GM12878 (cell line): ENCODE measurements around the gene AQP9. TPM values are rescaled to one million over a fixed set of nuclear protein-coding genes. Genes with fewer than 3 reads are reported as not detected.

Experiments
- ATAC-seq: fragments of 200-7000 bp; cut with Tn5 transposase; 3 replicates; pipeline ENCODE4 v1.9.1; 2020; ENCODE audit warnings: mild to moderate bottlenecking, moderate library complexity
- BruUV-seq: library from RNA; stranded (reverse); fragments of 400-500 nt; replicated peaks from 2 replicates; lab custom pipeline; 2021; lab: Mats Ljungman, UMichigan
- CTCF ChIA-PET: fragments of 300-600 bp; sonication (Branson Sonifier 250); formaldehyde crosslinking; extraction: SDS; loops from one replicate; lab custom pipeline; 2021; ENCODE audit warnings: inconsistent platforms; lab: Yijun Ruan, JAX
- POLR2A ChIA-PET: fragments of 350-600 bp; formaldehyde crosslinking; extraction: SDS; loops from one replicate; lab custom pipeline; 2021; ENCODE audit warnings: inconsistent platforms; lab: Charles Lee
- RAD21 ChIA-PET: fragments of 300-600 bp; sonication (Branson Sonifier 250); formaldehyde crosslinking; loops from one replicate; lab custom pipeline; 2023; ENCODE audit warnings: antibody characterized with exemption; ENCODE audit not compliant: unreplicated experiment; lab: Charles Lee
- SMC1A ChIA-PET: fragments of 300-600 bp; sonication (Branson Sonifier 250); formaldehyde crosslinking; loops from one replicate; lab custom pipeline; 2023; ENCODE audit not compliant: unreplicated experiment, uncharacterized antibody; lab: Charles Lee
- DNase-seq: peaks from one replicate; pipeline ENCODE4 v3.0.0-alpha.2; 2011; ENCODE audit warnings: low read depth, low spot score
- FAIRE-seq: peaks from 3 replicates; lab custom pipeline; 2011; peaks lifted over from hg19 to GRCh38; lab: Jason Lieb, UNC
- H2AFZ ChIP-seq: 2 replicates; pipeline ENCODE4 v1.6.0; 2011; ENCODE audit warnings: low read depth, low read length, control low read depth; ENCODE audit not compliant: control insufficient read depth
- H3K27ac ChIP-seq: 2 replicates; pipeline ENCODE4 v1.5.1; 2011; ENCODE audit warnings: control low read depth; ENCODE audit not compliant: control insufficient read depth, insufficient read depth
- H3K27me3 ChIP-seq, 2 experiments: replicated peaks in 1 of 2; 2 replicates each; pipeline versions ENCODE4 v1.6.0 to v1.6.1; 2011; ENCODE audit warnings: low read length in 1 of 2; ENCODE audit not compliant: control insufficient read depth in 2 of 2, insufficient read depth in 2 of 2
- H3K36me3 ChIP-seq, 2 experiments: 2 replicates each; pipeline ENCODE4 v1.5.1; 2011; ENCODE audit warnings: low read length in 1 of 2; ENCODE audit not compliant: control insufficient read depth in 2 of 2, insufficient read depth in 2 of 2
- H3K4me1 ChIP-seq: 2 replicates; pipeline ENCODE4 v1.6.1; 2011; ENCODE audit warnings: mild to moderate bottlenecking, low read length, moderate library complexity, mixed read lengths; ENCODE audit not compliant: control insufficient read depth, insufficient read depth
- H3K4me2 ChIP-seq: 2 replicates; pipeline ENCODE4 v1.6.0; 2011; ENCODE audit warnings: control low read depth; ENCODE audit not compliant: control insufficient read depth, insufficient read depth
- H3K4me3 ChIP-seq: fragments of 200-600 bp; sonication (generic); 2 replicates; pipeline ENCODE4 v1.5.1; 2016
- H3K79me2 ChIP-seq: 2 replicates; pipeline ENCODE4 v1.6.0; 2011; ENCODE audit warnings: low read length; ENCODE audit not compliant: control insufficient read depth, insufficient read depth
- H3K9ac ChIP-seq: 2 replicates; pipeline ENCODE4 v1.8.0; 2011; ENCODE audit warnings: low read length, control low read depth, mixed read lengths; ENCODE audit not compliant: control insufficient read depth, insufficient read depth
- H3K9me3 ChIP-seq: replicated peaks from 3 replicates; pipeline ENCODE4 v1.5.1; 2011; ENCODE audit warnings: mild to moderate bottlenecking, low read length; ENCODE audit not compliant: control insufficient read depth, insufficient read depth
- H4K20me1 ChIP-seq: 2 replicates; pipeline ENCODE4 v1.6.0; 2011; ENCODE audit not compliant: control insufficient read depth, insufficient read depth
- ASH2L ChIP-seq: fragments of 300-600, 200-600 bp; sonication (generic); IDR thresholded peaks from 2 replicates; pipeline ENCODE4 v1.6.1; 2017; ENCODE audit warnings: low read depth, mild to moderate bottlenecking, borderline replicate concordance
- CHD1 ChIP-seq: IDR thresholded peaks from 2 replicates; pipeline ENCODE4 v1.6.1; 2012; ENCODE audit warnings: low read depth, low read length, improper control_type of control experiment
- CHD4 ChIP-seq: fragments of 200-600 bp; sonication (generic); IDR thresholded peaks from 2 replicates; pipeline ENCODE4 v1.6.1; 2016; ENCODE audit warnings: mild to moderate bottlenecking
- GABPA ChIP-seq: IDR thresholded peaks from 2 replicates; pipeline ENCODE4 v1.6.1; 2014; ENCODE audit warnings: antibody characterized with exemption, low read depth, mild to moderate bottlenecking, inconsistent platforms
- HCFC1 ChIP-seq: fragments of 150-350 bp; IDR thresholded peaks from 2 replicates; pipeline ENCODE4 v1.6.1; 2014; ENCODE audit warnings: low read length
- LARP7 ChIP-seq: fragments of 450-650 bp; IDR thresholded peaks from 2 replicates; pipeline ENCODE4 v1.6.1; 2017; ENCODE audit warnings: mild to moderate bottlenecking
- MTA3 ChIP-seq: IDR thresholded peaks from 2 replicates; pipeline ENCODE4 v1.6.1; 2012; ENCODE audit warnings: low read length, inconsistent platforms, borderline replicate concordance
- NRF1 ChIP-seq: conservative IDR thresholded peaks from 2 replicates; pipeline ENCODE4 v1.6.1; 2011; ENCODE audit warnings: mild to moderate bottlenecking, low read depth, low read length, improper control_type of control experiment
- SIN3A ChIP-seq: IDR thresholded peaks from 2 replicates; pipeline ENCODE4 v1.6.1; 2012; ENCODE audit warnings: low read depth, low read length, improper control_type of control experiment
- WRNIP1 ChIP-seq: IDR thresholded peaks from 2 replicates; pipeline ENCODE4 v1.6.1; 2011; ENCODE audit warnings: low read depth, low read length, improper control_type of control experiment, borderline replicate concordance
- ZNF217 ChIP-seq: fragments of 450-650 bp; IDR thresholded peaks from 2 replicates; pipeline ENCODE4 v1.6.1; 2017; ENCODE audit warnings: antibody characterized with exemption, mild to moderate bottlenecking
- ZNF24 ChIP-seq: fragments of 450-650 bp; IDR thresholded peaks from 2 replicates; pipeline ENCODE4 v1.6.1; 2017; ENCODE audit warnings: antibody characterized with exemption, mild to moderate bottlenecking
- ZZZ3 ChIP-seq: IDR thresholded peaks from 2 replicates; pipeline ENCODE4 v1.6.1; 2011; ENCODE audit warnings: low read depth; ENCODE audit not compliant: control insufficient read depth, insufficient read length
- WGBS: methylation state at CpG from one replicate; pipeline ENCODE4 v1.1.6; 2016; ENCODE audit warnings: low lambda C conversion rate; ENCODE audit not compliant: insufficient replicate concordance, insufficient coverage; ENCODE audit errors: missing lambda C conversion rate; 5-methylcytosine and 5-hydroxymethylcytosine counted together
- in situ Hi-C: fragments of 300-500 bp; cut with MboI; formaldehyde crosslinking; loops from 9 replicates; pipeline ENCODE4 v1.14.3; 2018; ENCODE audit warnings: mixed read lengths
- intact Hi-C: fragments of 100-400 bp; cut with micrococcal nuclease; formaldehyde crosslinking; loops from one replicate; pipeline ENCODE4 v1.14.2; 2022; ENCODE audit not compliant: unreplicated experiment
- polyA plus RNA-seq, 11 experiments: library from polyadenylated mRNA; depleted of rRNA in 4 of 11; unstranded in 6 of 11; stranded (reverse) in 5 of 11; fragments of >200 nt; fragmentation: Nextera tagmentation in 4 of 11; fragmentation: Illumina TruSeq in 1 of 11; extraction: Ambion mirVana in 4 of 11; extraction: Trizol in 1 of 11; gene quantifications; 1 replicate in 1 of 11; 2 replicates in 10 of 11; pipeline versions ENCODE4 v1.2.1 to v1.2.3, GENCODE V29; 2011 to 2016; ENCODE audit warnings: inconsistent platforms in 2 of 11, missing spikeins in 2 of 11, low read depth in 1 of 11
- total RNA-seq, 4 experiments: library from RNA; depleted of rRNA in 3 of 4; stranded (reverse); fragments of >200 nt in 3 of 4; fragmentation: Illumina TruSeq in 1 of 4; extraction: Trizol in 1 of 4; gene quantifications; 2 replicates each; pipeline versions ENCODE4 v1.2.1 to v1.2.3, GENCODE V29; 2013 to 2021
- TF ChIP-seq, protein P1 (sequence below): fragments of 450-650 bp; formaldehyde crosslinking; IDR thresholded peaks from 2 replicates; pipeline ENCODE4 v1.4.0; 2020; ENCODE audit warnings: mild to moderate bottlenecking, moderate library complexity
- TF ChIP-seq, protein P2 (sequence below): fragments of 450-650 bp; formaldehyde crosslinking; IDR thresholded peaks from 2 replicates; pipeline ENCODE4 v1.4.0; 2022; ENCODE audit warnings: mild to moderate bottlenecking, moderate library complexity
- TF ChIP-seq, protein P3 (sequence below), 3 experiments: IDR thresholded peaks in 2 of 3; conservative IDR thresholded peaks in 1 of 3; 2 replicates each; pipeline ENCODE4 v1.5.1; 2011; ENCODE audit warnings: low read depth in 3 of 3, low read length in 3 of 3, mild to moderate bottlenecking in 3 of 3, control low read depth in 2 of 3, moderate library complexity in 2 of 3, inconsistent platforms in 1 of 3, mixed read lengths in 1 of 3; ENCODE audit not compliant: control insufficient read depth in 2 of 3, insufficient read depth in 1 of 3; ENCODE audit errors: extremely low read depth in 1 of 3

The AQP9 gene
- total and polyA plus RNA-seq, 10 of the 15 experiments (the other 5 are each of a cell fraction or from before 2014, with no cell fraction given), result 0.05 to 3.0 (median 0.22) TPM

DNA sequence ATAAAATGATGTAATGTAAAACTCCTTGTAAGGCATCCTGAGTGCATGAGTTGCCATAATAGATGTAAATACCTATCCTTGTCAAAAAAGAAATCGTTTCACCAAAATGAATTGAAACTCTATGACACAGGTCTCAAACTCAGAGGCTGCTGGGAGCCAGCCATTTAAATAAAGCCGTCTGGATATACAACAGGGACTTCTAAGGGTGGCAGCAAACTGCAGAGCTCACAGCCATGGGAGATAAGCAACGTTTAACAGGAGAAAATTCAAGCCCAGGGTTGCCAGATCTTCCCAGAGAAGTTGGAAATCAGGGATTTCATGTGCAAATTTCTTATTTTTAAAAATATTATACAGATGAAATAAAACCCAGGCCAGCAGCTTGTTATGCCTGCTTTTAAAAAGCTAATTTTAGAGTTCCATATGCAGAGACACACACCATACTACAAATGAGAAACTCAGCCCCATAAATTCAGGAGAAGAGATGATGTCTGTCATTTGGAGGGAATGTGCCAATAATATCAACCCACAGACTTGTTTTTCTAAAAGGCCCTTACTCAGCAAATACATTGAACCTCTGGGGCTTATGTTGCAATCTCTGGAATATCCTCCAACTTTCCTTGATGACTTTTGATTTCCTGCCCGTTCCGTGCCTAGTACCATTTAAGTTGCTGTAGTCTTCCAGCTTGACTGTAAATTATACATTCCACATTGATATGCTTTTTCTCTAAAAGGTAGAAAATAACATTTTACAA lies 75.6 kb downstream of the AQP9 start:
- Histone ChIP-seq H3K9me3 (no peaks in the 10 kb centered on the region), H3K4me2 (no peak overlapping the region), H2AFZ (no peak overlapping the region), H3K4me1 (no peaks in the 10 kb centered on the region), H3K36me3 (no peaks in the 10 kb centered on the region), H3K79me2 (no peaks in the 10 kb centered on the region), H3K9ac (no peak overlapping the region), H3K27me3 (no peaks in the 10 kb centered on the region), H3K27ac (no peak overlapping the region), H4K20me1 (no peaks in the 10 kb centered on the region), H3K4me3 (no peak overlapping the region)
- no peak for FAIRE-seq
- WGBS, result 39% methylated on average over 5 of the region's 5 CpGs
- ChIA-PET RAD21 (interaction anchor here (1.5 kb wide), 1 partner anchor 14 kb away, joined by 5 read pairs; no protein-coding TSS in a partner anchor), CTCF (interaction anchor here (0.6 to 1.5 kb wide), 5 partner anchors 9 to 1315 kb away, joined by 3 to 6 read pairs (median 4); no protein-coding TSS in a partner anchor), SMC1A (interaction anchor here (0.6 to 1.5 kb wide), 2 partner anchors 17 to 58 kb away, joined by 3 to 5 read pairs; no protein-coding TSS in a partner anchor), POLR2A (no interaction called here)
- BruUV-seq, result no TSS peak
- in situ Hi-C loops, result no loop called here
- DNase-seq, result no peak
- intact Hi-C loops, result no loop called here
- no peak for ATAC-seq
- TF ChIP-seq ZNF24 (no peak), WRNIP1 (no peak), CHD4 (no peak), ASH2L (no peak), LARP7 (no peak), CHD1 (no peak), MTA3 (no peak), NRF1 (no peak), ZNF217 (no peak), HCFC1 (no peak), SIN3A (no peak), ZZZ3 (no peak), GABPA (no peak)
- TF ChIP-seq, protein P1, sequence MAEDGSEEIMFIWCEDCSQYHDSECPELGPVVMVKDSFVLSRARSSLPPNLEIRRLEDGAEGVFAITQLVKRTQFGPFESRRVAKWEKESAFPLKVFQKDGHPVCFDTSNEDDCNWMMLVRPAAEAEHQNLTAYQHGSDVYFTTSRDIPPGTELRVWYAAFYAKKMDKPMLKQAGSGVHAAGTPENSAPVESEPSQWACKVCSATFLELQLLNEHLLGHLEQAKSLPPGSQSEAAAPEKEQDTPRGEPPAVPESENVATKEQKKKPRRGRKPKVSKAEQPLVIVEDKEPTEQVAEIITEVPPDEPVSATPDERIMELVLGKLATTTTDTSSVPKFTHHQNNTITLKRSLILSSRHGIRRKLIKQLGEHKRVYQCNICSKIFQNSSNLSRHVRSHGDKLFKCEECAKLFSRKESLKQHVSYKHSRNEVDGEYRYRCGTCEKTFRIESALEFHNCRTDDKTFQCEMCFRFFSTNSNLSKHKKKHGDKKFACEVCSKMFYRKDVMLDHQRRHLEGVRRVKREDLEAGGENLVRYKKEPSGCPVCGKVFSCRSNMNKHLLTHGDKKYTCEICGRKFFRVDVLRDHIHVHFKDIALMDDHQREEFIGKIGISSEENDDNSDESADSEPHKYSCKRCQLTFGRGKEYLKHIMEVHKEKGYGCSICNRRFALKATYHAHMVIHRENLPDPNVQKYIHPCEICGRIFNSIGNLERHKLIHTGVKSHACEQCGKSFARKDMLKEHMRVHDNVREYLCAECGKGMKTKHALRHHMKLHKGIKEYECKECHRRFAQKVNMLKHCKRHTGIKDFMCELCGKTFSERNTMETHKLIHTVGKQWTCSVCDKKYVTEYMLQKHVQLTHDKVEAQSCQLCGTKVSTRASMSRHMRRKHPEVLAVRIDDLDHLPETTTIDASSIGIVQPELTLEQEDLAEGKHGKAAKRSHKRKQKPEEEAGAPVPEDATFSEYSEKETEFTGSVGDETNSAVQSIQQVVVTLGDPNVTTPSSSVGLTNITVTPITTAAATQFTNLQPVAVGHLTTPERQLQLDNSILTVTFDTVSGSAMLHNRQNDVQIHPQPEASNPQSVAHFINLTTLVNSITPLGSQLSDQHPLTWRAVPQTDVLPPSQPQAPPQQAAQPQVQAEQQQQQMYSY (CRISPR knock-in tag), result no peak
- TF ChIP-seq, protein P2, sequence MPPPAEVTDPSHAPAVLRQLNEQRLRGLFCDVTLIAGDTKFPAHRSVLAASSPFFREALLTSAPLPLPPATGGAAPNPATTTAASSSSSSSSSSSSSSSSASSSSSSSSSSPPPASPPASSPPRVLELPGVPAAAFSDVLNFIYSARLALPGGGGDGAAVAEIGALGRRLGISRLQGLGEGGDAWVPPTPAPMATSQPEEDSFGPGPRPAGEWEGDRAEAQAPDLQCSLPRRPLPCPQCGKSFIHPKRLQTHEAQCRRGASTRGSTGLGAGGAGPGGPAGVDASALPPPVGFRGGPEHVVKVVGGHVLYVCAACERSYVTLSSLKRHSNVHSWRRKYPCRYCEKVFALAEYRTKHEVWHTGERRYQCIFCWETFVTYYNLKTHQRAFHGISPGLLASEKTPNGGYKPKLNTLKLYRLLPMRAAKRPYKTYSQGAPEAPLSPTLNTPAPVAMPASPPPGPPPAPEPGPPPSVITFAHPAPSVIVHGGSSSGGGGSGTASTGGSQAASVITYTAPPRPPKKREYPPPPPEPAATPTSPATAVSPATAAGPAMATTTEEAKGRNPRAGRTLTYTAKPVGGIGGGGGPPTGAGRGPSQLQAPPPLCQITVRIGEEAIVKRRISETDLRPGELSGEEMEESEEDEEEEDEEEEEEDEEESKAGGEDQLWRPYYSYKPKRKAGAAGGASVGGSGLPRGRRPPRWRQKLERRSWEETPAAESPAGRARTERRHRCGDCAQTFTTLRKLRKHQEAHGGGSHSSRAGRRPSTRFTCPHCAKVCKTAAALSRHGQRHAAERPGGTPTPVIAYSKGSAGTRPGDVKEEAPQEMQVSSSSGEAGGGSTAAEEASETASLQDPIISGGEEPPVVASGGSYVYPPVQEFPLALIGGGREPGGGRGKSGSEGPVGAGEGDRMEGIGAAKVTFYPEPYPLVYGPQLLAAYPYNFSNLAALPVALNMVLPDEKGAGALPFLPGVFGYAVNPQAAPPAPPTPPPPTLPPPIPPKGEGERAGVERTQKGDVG, result no peak
- TF ChIP-seq, protein P3, sequence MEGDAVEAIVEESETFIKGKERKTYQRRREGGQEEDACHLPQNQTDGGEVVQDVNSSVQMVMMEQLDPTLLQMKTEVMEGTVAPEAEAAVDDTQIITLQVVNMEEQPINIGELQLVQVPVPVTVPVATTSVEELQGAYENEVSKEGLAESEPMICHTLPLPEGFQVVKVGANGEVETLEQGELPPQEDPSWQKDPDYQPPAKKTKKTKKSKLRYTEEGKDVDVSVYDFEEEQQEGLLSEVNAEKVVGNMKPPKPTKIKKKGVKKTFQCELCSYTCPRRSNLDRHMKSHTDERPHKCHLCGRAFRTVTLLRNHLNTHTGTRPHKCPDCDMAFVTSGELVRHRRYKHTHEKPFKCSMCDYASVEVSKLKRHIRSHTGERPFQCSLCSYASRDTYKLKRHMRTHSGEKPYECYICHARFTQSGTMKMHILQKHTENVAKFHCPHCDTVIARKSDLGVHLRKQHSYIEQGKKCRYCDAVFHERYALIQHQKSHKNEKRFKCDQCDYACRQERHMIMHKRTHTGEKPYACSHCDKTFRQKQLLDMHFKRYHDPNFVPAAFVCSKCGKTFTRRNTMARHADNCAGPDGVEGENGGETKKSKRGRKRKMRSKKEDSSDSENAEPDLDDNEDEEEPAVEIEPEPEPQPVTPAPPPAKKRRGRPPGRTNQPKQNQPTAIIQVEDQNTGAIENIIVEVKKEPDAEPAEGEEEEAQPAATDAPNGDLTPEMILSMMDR (IDR thresholded peaks at IDR 0.05 in 2 of 3, conservative IDR thresholded peaks at IDR 0.05 in 1 of 3; ENCODE audit: control insufficient read depth in 2 of 3, extremely low read depth in 1 of 3, insufficient read depth in 1 of 3, low read depth in 3 of 3, low read length in 3 of 3), result no peak
